Sigmoid colon (tissue), 7 donors: Measurements from ENCODE around the gene DNAH11. TPM values are rescaled to one million over a fixed set of nuclear protein-coding genes. Genes with fewer than 3 reads are reported as not detected.

Experiments used
- DNase-seq: peaks from one replicate; pipeline ENCODE4 v3.0.0-alpha.2; 2019
- H3K27ac ChIP-seq, 4 donors: fragments of 200-600 bp; sonication (generic); one replicate each; pipeline ENCODE4 v1.5.1; 2016 to 2019; ENCODE audit warnings: mild to moderate bottlenecking in 1 of 4
- H3K27me3 ChIP-seq, 3 donors: fragments of 200-600 bp; sonication (generic); one replicate each; pipeline ENCODE4 v1.5.1; 2019; ENCODE audit warnings: mild to moderate bottlenecking in 1 of 3
- H3K36me3 ChIP-seq, 4 donors: fragments of 200-600 bp; sonication (generic); one replicate each; pipeline ENCODE4 v1.5.1; 2016 to 2019
- H3K4me1 ChIP-seq, 4 donors: fragments of 200-600 bp; sonication (generic); one replicate each; pipeline ENCODE4 v1.5.1; 2017 to 2019
- H3K4me3 ChIP-seq, 4 donors: fragments of 200-600 bp; sonication (generic); one replicate each; pipeline ENCODE4 v1.5.1; 2017 to 2019; ENCODE audit warnings: mild to moderate bottlenecking in 2 of 4, moderate library complexity in 1 of 4
- H3K9me3 ChIP-seq, 4 donors: fragments of 200-600 bp in 3 of 4; sonication (generic) in 3 of 4; one replicate each; pipeline versions ENCODE4 v1.5.1 to v1.6.1; 2013 to 2019
- CTCF ChIP-seq, 4 experiments: fragments of 450-650 bp in 3 of 4; fragments of 200-600 bp in 1 of 4; IDR thresholded peaks; one replicate each; pipeline ENCODE4 v1.5.1; 2016 to 2019; ENCODE audit warnings: antibody characterized with exemption in 4 of 4, mild to moderate bottlenecking in 3 of 4, moderate library complexity in 2 of 4
- EP300 ChIP-seq, 4 donors: sonication (generic); formaldehyde crosslinking; IDR thresholded peaks; one replicate each; pipeline ENCODE4 v1.6.1; 2017; ENCODE audit warnings: antibody characterized with exemption in 4 of 4
- POLR2A ChIP-seq, 2 donors: fragments of 450-650 bp; IDR thresholded peaks; one replicate each; pipeline ENCODE4 v1.6.1; 2016; ENCODE audit warnings: antibody characterized with exemption in 2 of 2, mild to moderate bottlenecking in 2 of 2, moderate library complexity in 2 of 2
- POLR2AphosphoS5 ChIP-seq, 4 donors: sonication (generic); formaldehyde crosslinking; IDR thresholded peaks; one replicate each; pipeline ENCODE4 v1.6.1; 2017; ENCODE audit warnings: antibody characterized with exemption in 4 of 4
- WGBS, 2 donors: extraction: QIAGEN DNeasy Blood & Tissue Kit; methylation state at CpG; one replicate each; pipeline ENCODE4 v1.1.7; 2013; 5-methylcytosine and 5-hydroxymethylcytosine counted together
- intact Hi-C: fragments of 100-400 bp; cut with DNase I; formaldehyde crosslinking; loops from one replicate; pipeline ENCODE4 v1.15.1; 2023
- polyA plus RNA-seq, 3 donors: library from polyadenylated mRNA; stranded (reverse); fragments of 200-250 nt; gene quantifications; one replicate each; pipeline ENCODE4 v1.2.3, GENCODE V29; 2013
- total RNA-seq, 4 donors: library from RNA; depleted of rRNA; stranded (reverse); fragments of >200 nt; gene quantifications; one replicate each; pipeline ENCODE4 v1.1.0, GENCODE V29; 2016
- donor health status: healthy with polysubstance abuse.
- donor health status: Bipolar disorder and iron deficiency.
- donor health status: healthy.

Gene DNAH11
- total and polyA plus RNA-seq, 7 donors, result under 0.01 to 1.2 (median 0.13) TPM; not detected in 2

- Histone ChIP-seq H3K27me3 (no peaks in the 10 kb centered on the region), H3K27ac (no peak overlapping the region), H3K4me3 (no peak overlapping the region), H3K4me1 (no peaks in the 10 kb centered on the region), H3K9me3 (no peaks in the 10 kb centered on the region), H3K36me3 (no peaks in the 10 kb centered on the region)
- intact Hi-C loops, result no loop called here
- TF ChIP-seq POLR2AphosphoS5 (IDR thresholded peaks at IDR 0.05) (no peak), POLR2A (IDR thresholded peaks at IDR 0.05) (no peak), EP300 (IDR thresholded peaks at IDR 0.05) (no peak), CTCF (IDR thresholded peaks at IDR 0.05) (no peak)
- DNase-seq, result no peak
- WGBS, 2 donors, result 84 to 90% methylated on average over 1 of the region's 1 CpG
Measured at GRCh38 chr7:21562385-21562784, 19.5 kb downstream of the DNAH11 start.

GRCh38 chr7:21565614-21566013, 22.8 kb downstream of the DNAH11 start:
- no peak for TF ChIP-seq POLR2AphosphoS5 (IDR thresholded peaks at IDR 0.05)
- no peak for TF ChIP-seq EP300 (IDR thresholded peaks at IDR 0.05)
- no peak for TF ChIP-seq CTCF (IDR thresholded peaks at IDR 0.05)
- TF ChIP-seq POLR2A (IDR thresholded peaks at IDR 0.05), result no peak
- Histone ChIP-seq H3K27ac (no peak overlapping the region), H3K27me3 (no peaks in the 10 kb centered on the region), H3K4me1 (no peaks in the 10 kb centered on the region), H3K36me3 (no peaks in the 10 kb centered on the region), H3K4me3 (no peak overlapping the region), H3K9me3 (no peaks in the 10 kb centered on the region)
- WGBS, 2 donors, result 82 to 91% methylated on average over 7 of the region's 7 CpGs
- intact Hi-C loops, result no loop called here
- no peak for DNase-seq

- no peak for DNase-seq
- WGBS, 2 donors, result 41 to 80% methylated on average over 4 of the region's 4 CpGs
- H3K27ac ChIP-seq, result no peak overlapping the region
- H3K4me1 ChIP-seq, result no peaks in the 10 kb centered on the region
- H3K27me3 ChIP-seq, result no peaks in the 10 kb centered on the region
- H3K4me3 ChIP-seq, result no peak overlapping the region
- TF ChIP-seq POLR2A (IDR thresholded peaks at IDR 0.05), result no peak
- TF ChIP-seq EP300 (IDR thresholded peaks at IDR 0.05), result no peak
- no peak for TF ChIP-seq CTCF (IDR thresholded peaks at IDR 0.05)
- no peak for TF ChIP-seq POLR2AphosphoS5 (IDR thresholded peaks at IDR 0.05)
- H3K9me3 ChIP-seq, result no peaks in the 10 kb centered on the region
- H3K36me3 ChIP-seq, result no peaks in the 10 kb centered on the region
- intact Hi-C loops, result no loop called here
Measured at GRCh38 chr7:21566094-21566493, 23.3 kb downstream of the DNAH11 start.

- Histone ChIP-seq H3K36me3 (no peaks in the 10 kb centered on the region), H3K4me3 (no peak overlapping the region), H3K4me1 (no peaks in the 10 kb centered on the region), H3K27me3 (no peaks in the 10 kb centered on the region), H3K9me3 (no peaks in the 10 kb centered on the region), H3K27ac (no peak overlapping the region)
- 68 to 85% methylated on average over 2 of the region's 2 CpGs for WGBS, 2 donors
- intact Hi-C loops, result no loop called here
- no peak for TF ChIP-seq EP300 (IDR thresholded peaks at IDR 0.05)
- no peak for TF ChIP-seq CTCF (IDR thresholded peaks at IDR 0.05)
- TF ChIP-seq POLR2AphosphoS5 (IDR thresholded peaks at IDR 0.05), result no peak
- no peak for DNase-seq
Measured at GRCh38 chr7:21568762-21569161, 25.9 kb downstream of the DNAH11 start.
